ENCODE measurements around the gene SHANK1.

The SHANK1 gene

GRCh38 chr19:50728084-50728737 is 8.6 kb upstream of the SHANK1 start:
- DNase-seq = peak; percentile 74

DNA sequence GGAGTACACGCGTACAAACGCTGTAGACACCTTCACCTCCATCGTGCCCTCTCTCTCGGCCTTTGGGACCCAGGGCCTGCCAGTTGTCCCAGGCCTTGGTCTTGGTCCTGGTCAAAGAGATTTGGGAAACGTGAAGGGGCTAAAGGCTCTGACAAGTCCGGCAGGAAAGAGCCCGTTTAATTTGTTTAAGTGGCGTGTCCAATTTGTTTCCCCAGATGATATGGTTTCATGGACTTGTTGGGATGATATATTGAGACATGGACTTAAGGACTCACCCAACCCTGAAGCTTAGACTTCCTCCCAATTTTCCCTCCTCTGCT is 6.3 kb upstream of the SHANK1 start:
- DNase-seq = no peak

GRCh38 chr19:50725218-50725910 is 5.8 kb upstream of the SHANK1 start:
- no peak for DNase-seq

DNA sequence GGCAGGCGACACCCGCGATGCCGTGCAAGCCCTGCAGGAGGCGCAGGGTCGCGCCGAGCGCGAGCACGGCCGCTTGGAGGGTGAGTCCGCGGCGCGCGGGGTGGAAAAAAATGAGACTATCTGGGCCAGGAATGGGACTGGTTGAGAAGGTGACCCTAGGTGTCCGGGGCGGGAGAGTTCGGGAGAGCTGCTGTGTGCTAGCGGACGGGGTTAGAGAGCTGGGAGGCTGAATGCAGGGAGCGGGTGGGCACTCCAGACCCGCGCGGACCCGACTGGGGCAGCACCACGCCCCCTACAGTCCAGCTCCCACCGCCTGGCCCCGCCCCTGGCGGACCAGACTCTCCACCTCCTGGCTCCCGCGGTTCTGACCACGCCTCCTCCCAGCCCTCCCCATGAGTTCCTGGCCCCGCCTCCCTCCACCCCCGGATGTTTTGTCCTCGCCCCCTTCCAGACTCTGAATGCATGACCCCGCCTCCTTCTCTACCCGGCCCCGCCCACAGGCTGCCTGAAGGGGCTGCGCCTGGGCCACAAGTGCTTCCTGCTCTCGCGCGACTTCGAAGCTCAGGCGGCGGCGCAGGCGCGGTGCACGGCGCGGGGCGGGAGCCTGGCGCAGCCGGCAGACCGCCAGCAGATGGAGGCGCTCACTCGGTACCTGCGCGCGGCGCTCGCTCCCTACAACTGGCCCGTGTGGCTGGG is 5.1 kb upstream of the SHANK1 start:
- DNase-seq = peak; percentile 100

DNA sequence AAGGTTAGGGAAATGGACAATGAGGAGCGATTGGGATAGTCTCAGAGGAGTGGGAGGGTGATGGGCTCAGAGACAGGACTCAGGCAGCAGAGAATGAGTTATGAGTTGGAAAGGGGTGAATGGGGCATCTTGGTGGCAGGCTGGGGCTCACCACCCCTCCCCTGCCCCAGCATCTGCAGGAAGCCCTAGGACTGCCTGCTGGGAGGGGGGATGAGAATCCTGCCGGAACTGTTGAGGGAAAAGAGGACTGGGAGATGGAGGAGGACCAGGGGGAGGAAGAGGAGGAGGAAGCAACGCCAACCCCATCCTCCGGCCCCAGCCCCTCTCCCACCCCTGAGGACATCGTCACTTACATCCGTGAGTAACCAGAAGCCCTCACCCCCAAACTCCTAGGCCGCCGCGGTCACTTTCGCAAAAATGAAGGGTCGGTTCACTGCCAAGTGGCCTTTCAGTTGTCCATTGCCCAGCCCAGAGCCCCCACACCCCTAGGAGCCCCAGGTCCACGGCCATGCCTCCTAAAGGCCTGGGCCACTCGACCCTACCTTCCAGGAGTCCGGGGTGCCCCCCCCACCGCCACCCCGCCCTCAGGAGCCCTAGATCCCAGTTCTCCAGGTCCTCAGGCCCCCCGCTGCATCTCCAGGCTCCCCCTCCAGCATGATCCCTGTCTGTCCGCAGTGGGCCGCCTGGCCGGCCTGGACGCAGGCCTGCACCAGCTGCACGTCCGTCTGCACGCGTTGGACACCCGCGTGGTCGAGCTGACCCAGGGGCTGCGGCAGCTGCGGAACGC is 4.3 kb upstream of the SHANK1 start:
- DNase-seq = no peak

DNA sequence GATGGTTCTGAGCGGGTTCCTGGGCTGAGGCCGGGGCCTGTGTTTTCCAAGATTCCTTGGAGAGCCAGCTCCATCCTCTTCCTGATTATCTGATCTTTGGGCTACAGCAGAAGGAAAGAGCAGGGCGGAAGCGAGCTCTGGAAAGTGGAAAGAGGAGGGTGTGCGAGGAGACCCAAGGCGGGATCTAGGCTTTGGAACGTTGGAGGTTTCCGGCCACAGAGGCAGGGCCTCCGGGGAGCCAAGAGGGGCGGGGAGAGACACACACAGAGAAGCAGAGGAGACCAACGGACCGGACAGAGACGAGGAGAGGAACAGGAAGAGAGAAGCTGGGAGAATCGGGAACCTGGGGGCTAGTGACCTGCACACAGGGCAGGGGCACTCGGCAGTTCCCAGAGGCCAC is 3.5 kb upstream of the SHANK1 start, which contains the start of gene CLEC11A:
Gene CLEC11A (plus strand): TSS at position 296 of the 400 bp plus-strand sequence. CDS start 162 bp downstream, outside the sequence.
- DNase-seq = peak; percentile 87

- no peak for DNase-seq
These were observed 2.8 kb upstream of the SHANK1 start for GRCh38 chr19:50722201-50723013.

DNA sequence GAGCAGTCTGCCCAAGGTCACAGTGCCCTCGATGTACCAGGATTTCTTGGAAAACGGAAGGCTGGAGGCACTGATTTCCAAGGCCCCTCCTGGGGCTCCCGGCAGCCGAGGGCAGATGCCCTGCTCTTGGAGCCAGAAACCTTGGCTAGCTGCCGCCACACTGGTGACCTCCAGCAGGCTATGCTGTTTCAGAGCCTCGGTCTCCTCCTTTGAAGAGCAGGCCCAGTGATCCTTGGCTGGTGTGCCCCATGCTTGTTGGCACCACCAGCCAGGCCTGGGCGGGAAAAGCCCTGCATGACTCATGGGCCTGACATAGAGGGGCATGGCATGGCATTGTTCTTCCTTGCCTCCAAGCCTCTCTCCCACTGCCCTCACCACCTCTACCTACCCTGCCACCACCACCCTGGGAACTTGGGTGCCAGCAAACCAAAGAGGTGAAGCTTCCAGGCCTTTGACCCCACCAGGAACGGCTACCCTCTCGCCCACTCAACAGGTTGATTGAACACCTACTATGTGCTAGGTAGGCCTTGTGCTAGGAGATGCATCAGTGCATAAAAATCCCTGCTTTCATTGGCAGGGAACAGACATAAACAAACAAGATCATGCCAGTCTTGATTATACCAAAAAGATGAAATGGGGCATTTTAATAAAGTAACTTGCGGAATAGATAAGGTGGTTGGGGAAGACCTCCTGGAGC is 2.0 kb upstream of the SHANK1 start:
- DNase-seq = no peak

DNA sequence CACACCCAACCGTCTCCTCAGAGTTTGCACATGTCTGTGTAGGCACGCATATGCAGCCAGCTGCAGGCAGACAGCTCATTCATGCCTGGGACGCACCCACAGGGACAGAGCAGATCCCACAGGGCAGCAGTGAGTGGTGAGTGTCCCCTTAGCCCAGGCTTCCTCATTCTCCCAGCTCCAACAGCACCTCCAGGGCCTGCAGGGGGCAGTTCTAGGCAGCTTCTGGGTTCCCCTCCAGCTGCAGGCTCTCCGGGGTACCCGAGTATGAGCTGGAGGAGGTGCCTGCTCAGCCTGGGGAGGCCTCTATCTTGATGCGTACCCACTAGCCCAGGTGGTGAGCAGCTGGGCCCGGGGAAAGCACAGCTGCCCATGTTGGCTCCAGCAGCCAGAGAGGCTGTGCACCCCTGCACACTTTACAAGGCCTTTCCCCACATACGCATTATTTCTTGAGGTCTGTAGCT is 1.3 kb upstream of the SHANK1 start:
- DNase-seq = peak; percentile 63

GRCh38 chr19:50720181-50720920 is 749 bp upstream of the SHANK1 start:
- no peak for DNase-seq

- DNase-seq = no peak
These were observed 525 bp downstream of the SHANK1 start for GRCh38 chr19:50719119-50719435.

DNA sequence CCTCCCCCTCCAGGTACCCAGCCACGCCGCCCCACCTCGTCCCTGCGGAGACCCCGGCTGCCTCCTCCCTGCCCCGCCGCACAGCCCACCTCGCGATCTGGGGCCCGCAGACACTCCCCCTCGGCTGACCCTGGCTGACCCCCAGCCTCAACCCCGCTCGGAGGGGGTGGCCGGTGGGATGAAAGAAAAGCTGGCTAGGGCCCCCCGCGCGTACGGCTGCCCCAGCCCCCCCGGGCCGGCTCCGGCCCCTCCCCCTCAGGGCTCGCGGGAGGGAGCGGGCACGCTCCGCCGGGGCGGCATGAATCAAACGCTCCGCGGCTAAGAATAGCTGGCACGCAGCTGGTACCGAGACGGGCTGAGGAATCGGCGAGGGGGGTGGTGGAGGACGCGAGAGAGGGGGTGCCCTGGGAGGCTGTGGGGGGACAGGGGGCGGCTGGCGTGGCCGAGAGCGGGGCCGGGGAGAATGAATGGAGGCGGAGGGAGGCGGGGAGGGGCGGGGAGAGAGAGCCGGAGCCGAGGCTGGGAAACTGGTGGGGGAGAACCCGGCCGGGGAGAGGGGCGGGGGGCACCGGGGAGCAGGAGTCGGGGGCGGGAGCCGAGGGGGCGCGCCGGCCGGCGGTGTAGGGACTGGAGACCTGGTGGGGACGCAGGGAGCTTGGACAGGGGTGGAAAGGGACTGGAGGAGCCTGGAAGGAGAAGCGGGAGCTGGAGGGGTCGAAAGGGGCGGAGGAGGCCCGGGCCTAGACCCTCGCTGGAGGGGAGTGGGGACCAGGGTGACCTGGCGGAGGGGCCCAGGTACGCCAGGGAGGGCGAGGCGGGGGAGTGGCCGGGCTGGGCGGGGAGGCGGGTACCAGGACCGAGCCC is 1.1 kb downstream of the SHANK1 start:
- DNase-seq = no peak

GRCh38 chr19:50717891-50718254 is 1.7 kb downstream of the SHANK1 start:
- no peak for DNase-seq

- DNase-seq = no peak
These were observed 2.4 kb downstream of the SHANK1 start for GRCh38 chr19:50717026-50717723.

GRCh38 chr19:50716178-50717025 is 3.2 kb downstream of the SHANK1 start:
- no peak for DNase-seq

- DNase-seq = no peak
These were observed 5.9 kb downstream of the SHANK1 start for GRCh38 chr19:50713556-50714236.

- DNase-seq = no peak
These were observed 6.8 kb downstream of the SHANK1 start for GRCh38 chr19:50712833-50713232.

DNA sequence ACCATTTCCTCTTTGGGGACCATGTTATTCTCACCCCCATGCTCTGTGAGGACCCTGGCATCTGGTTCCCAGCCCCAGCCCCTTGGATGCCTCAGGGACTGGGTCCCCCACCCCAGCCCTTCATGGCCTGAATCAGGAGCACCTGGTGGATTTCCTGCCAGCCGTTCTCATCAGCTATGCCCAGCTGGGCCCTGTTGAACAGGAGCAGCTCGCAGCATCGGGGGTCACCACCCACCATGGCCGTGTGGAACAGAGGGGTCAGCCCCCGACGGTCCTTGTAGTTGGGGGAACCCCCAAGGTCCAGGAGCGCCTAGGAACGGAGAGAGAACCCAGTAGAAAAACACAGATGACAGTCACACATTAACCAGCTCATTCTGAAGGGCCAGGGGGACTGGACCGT is 7.8 kb downstream of the SHANK1 start:
- DNase-seq = no peak

Data from fibroblast of skin of scalp (primary cell).